ENCODE data around the gene DTYMK.

The DTYMK gene

DNA sequence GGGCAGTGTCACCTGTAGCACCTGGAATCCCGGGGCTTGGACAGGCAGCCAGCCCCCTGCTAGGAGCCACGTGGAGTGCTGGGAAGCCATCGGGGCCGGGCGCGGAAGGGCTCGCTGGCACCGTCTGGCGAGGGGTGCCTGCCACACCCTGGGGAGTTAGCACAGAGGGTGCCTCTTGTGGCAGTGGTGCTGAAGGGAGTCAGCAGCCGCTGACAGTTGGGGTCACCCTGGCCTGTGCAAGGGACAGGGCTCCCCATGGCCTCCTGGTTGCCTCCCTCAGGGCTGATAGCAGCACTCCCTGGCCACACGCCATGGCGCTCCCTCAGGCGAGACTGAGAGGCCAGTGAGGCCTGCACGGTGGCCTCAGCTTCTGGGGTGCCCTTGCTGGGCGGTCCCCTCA, 33.9 kb upstream of the DTYMK start:
- Histone ChIP-seq H2BK15ac (ENCODE audit: low read depth, poor library complexity, severe bottlenecking) (no peak overlapping the region), H3K4me2 (ENCODE audit: low read length, poor library complexity, severe bottlenecking) (no peak overlapping the region), H2BK12ac (ENCODE audit: low read length in 2 of 2) (no peak overlapping the region), H3K4me3 (ENCODE audit: insufficient read depth in 1 of 2, low read depth in 1 of 2, low read length in 2 of 2) (peak overlapping the region in 1 of 2 experiments; percentile 20), H4K8ac (ENCODE audit: low read length) (no peak overlapping the region), H2AFZ (ENCODE audit: low read depth, low read length) (no peak overlapping the region), H3K4me1 (ENCODE audit: control insufficient read depth, insufficient read depth, low read depth, low read length) (no peaks in the 10 kb centered on the region), H3K36me3 (ENCODE audit: control insufficient read depth in 1 of 2, insufficient read depth in 2 of 2, low read depth in 1 of 2, low read length in 2 of 2) (peaks cover 72 to 81% of the 10 kb centered on the region in 2 experiments), H3K18ac (ENCODE audit: low read depth in 1 of 2, low read length in 2 of 2) (no peak overlapping the region), H3K79me1 (replicated peaks; ENCODE audit: low read length, poor library complexity, severe bottlenecking) (peaks cover 34% of the 10 kb centered on the region), H4K91ac (ENCODE audit: low read length) (no peak overlapping the region), H3K9ac (ENCODE audit: low read length) (no peak overlapping the region), H3K27ac (ENCODE audit: low read length, poor library complexity, severe bottlenecking) (no peak overlapping the region), H2AK5ac (ENCODE audit: low read length, severe bottlenecking) (no peak overlapping the region), H2BK120ac (ENCODE audit: low read depth, low read length) (no peak overlapping the region), H3K9me3 (ENCODE audit: control insufficient read depth, low read length) (peaks cover 9% of the 10 kb centered on the region), H3K14ac (ENCODE audit: low read length in 2 of 2) (no peak overlapping the region), H3K4ac (ENCODE audit: low read depth in 1 of 2, low read length in 2 of 2) (no peak overlapping the region), H2BK5ac (ENCODE audit: low read depth, low read length, poor library complexity, severe bottlenecking) (no peak overlapping the region), H3K23ac (ENCODE audit: low read length in 2 of 2) (no peak overlapping the region), H3K27me3 (ENCODE audit: control insufficient read depth in 1 of 2, insufficient read depth in 1 of 2, low read length in 2 of 2) (no peaks in the 10 kb centered on the region)
- whole genome bisulfite sequencing = 94% methylated on average over 15 of the region's 15 CpGs
- DNase-seq = no peak

DNA sequence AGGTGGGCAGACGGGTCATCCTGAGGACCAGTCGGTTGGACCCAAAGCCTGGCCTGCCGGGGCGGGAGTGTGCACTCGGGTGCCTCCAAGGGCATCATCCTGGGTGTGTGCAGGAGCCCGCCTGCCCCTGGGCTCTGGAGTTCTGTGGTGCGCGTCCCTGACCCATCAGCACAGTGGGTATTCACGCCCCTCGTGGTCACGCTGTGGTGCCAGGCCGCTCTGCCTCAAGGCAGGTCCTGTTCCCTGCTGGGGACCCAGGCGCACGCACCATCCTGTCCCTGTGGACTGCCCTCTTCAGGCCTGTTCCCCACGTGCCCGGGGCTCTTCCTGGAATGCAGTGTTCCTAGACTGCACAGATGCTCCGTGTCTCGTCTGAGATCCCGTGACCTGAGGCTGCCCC, 33.5 kb upstream of the DTYMK start:
- no peak overlapping the region for H3K9ac ChIP-seq (ENCODE audit: low read length)
- no peak overlapping the region for H2AFZ ChIP-seq (ENCODE audit: low read depth, low read length)
- peaks cover 34% of the 10 kb centered on the region for H3K79me1 ChIP-seq (replicated peaks; ENCODE audit: low read length, poor library complexity, severe bottlenecking)
- no peak overlapping the region for H2BK120ac ChIP-seq (ENCODE audit: low read depth, low read length)
- no peak overlapping the region for H3K14ac ChIP-seq (ENCODE audit: low read length in 2 of 2)
- H3K23ac ChIP-seq (ENCODE audit: low read length in 2 of 2) = no peak overlapping the region
- H3K27ac ChIP-seq (ENCODE audit: low read length, poor library complexity, severe bottlenecking) = no peak overlapping the region
- no peak overlapping the region for H4K91ac ChIP-seq (ENCODE audit: low read length)
- no peak overlapping the region for H2BK5ac ChIP-seq (ENCODE audit: low read depth, low read length, poor library complexity, severe bottlenecking)
- H2BK12ac ChIP-seq (ENCODE audit: low read length in 2 of 2) = no peak overlapping the region
- no peak overlapping the region for H3K4me2 ChIP-seq (ENCODE audit: low read length, poor library complexity, severe bottlenecking)
- no peak overlapping the region for H2BK15ac ChIP-seq (ENCODE audit: low read depth, poor library complexity, severe bottlenecking)
- peaks cover 9% of the 10 kb centered on the region for H3K9me3 ChIP-seq (ENCODE audit: control insufficient read depth, low read length)
- H3K4ac ChIP-seq (ENCODE audit: low read depth in 1 of 2, low read length in 2 of 2) = no peak overlapping the region
- no peaks in the 10 kb centered on the region for H3K27me3 ChIP-seq (ENCODE audit: control insufficient read depth in 1 of 2, insufficient read depth in 1 of 2, low read length in 2 of 2)
- H3K18ac ChIP-seq (ENCODE audit: low read depth in 1 of 2, low read length in 2 of 2) = no peak overlapping the region
- DNase-seq = no peak
- no peaks in the 10 kb centered on the region for H3K4me1 ChIP-seq (ENCODE audit: control insufficient read depth, insufficient read depth, low read depth, low read length)
- peaks cover 67 to 80% of the 10 kb centered on the region in 2 experiments for H3K36me3 ChIP-seq (ENCODE audit: control insufficient read depth in 1 of 2, insufficient read depth in 2 of 2, low read depth in 1 of 2, low read length in 2 of 2)
- H4K8ac ChIP-seq (ENCODE audit: low read length) = no peak overlapping the region
- H2AK5ac ChIP-seq (ENCODE audit: low read length, severe bottlenecking) = no peak overlapping the region
- H3K4me3 ChIP-seq (ENCODE audit: insufficient read depth in 1 of 2, low read depth in 1 of 2, low read length in 2 of 2) = no peak overlapping the region
- WGBS = 98% methylated on average over 19 of the region's 19 CpGs

- WGBS = 98% methylated on average over 14 of the region's 16 CpGs
Measured at GRCh38 chr2:241719093-241719492, 32.5 kb upstream of the DTYMK start.

GRCh38 chr2:241708879-241709278, 22.3 kb upstream of the DTYMK start:
- H3K79me1 ChIP-seq (replicated peaks; ENCODE audit: low read length, poor library complexity, severe bottlenecking) = peaks cover 22% of the 10 kb centered on the region
- no peak for DNase-seq
- no peak overlapping the region for H2BK12ac ChIP-seq (ENCODE audit: low read length in 2 of 2)
- H4K91ac ChIP-seq (ENCODE audit: low read length) = no peak overlapping the region
- H4K8ac ChIP-seq (ENCODE audit: low read length) = no peak overlapping the region
- no peak overlapping the region for H2AFZ ChIP-seq (ENCODE audit: low read depth, low read length)
- H3K4ac ChIP-seq (ENCODE audit: low read depth in 1 of 2, low read length in 2 of 2) = no peak overlapping the region
- H2BK5ac ChIP-seq (ENCODE audit: low read depth, low read length, poor library complexity, severe bottlenecking) = no peak overlapping the region
- peaks cover 6% of the 10 kb centered on the region for H3K9me3 ChIP-seq (ENCODE audit: control insufficient read depth, low read length)
- no peak overlapping the region for H3K4me3 ChIP-seq (ENCODE audit: insufficient read depth in 1 of 2, low read depth in 1 of 2, low read length in 2 of 2)
- no peak overlapping the region for H3K27ac ChIP-seq (ENCODE audit: low read length, poor library complexity, severe bottlenecking)
- H3K4me1 ChIP-seq (ENCODE audit: control insufficient read depth, insufficient read depth, low read depth, low read length) = no peaks in the 10 kb centered on the region
- 90% methylated on average over 10 of the region's 10 CpGs for WGBS
- no peak overlapping the region for H2BK120ac ChIP-seq (ENCODE audit: low read depth, low read length)
- H3K14ac ChIP-seq (ENCODE audit: low read length in 2 of 2) = no peak overlapping the region
- peaks cover 76 to 80% of the 10 kb centered on the region in 2 experiments for H3K36me3 ChIP-seq (ENCODE audit: control insufficient read depth in 1 of 2, insufficient read depth in 2 of 2, low read depth in 1 of 2, low read length in 2 of 2)
- no peak overlapping the region for H2BK15ac ChIP-seq (ENCODE audit: low read depth, poor library complexity, severe bottlenecking)
- no peak overlapping the region for H3K9ac ChIP-seq (ENCODE audit: low read length)
- no peak overlapping the region for H2AK5ac ChIP-seq (ENCODE audit: low read length, severe bottlenecking)
- no peak overlapping the region for H3K18ac ChIP-seq (ENCODE audit: low read depth in 1 of 2, low read length in 2 of 2)
- H3K23ac ChIP-seq (ENCODE audit: low read length in 2 of 2) = no peak overlapping the region
- H3K4me2 ChIP-seq (ENCODE audit: low read length, poor library complexity, severe bottlenecking) = no peak overlapping the region
- H3K27me3 ChIP-seq (ENCODE audit: control insufficient read depth in 1 of 2, insufficient read depth in 1 of 2, low read length in 2 of 2) = no peaks in the 10 kb centered on the region

More at GRCh38 chr2:241719093-241719492, 32.5 kb upstream of the DTYMK start:
- Histone ChIP-seq H3K9me3 (ENCODE audit: control insufficient read depth, low read length) (peaks cover 11% of the 10 kb centered on the region), H3K36me3 (ENCODE audit: control insufficient read depth in 1 of 2, insufficient read depth in 2 of 2, low read depth in 1 of 2, low read length in 2 of 2) (peaks cover 62 to 80% of the 10 kb centered on the region in 2 experiments), H2BK5ac (ENCODE audit: low read depth, low read length, poor library complexity, severe bottlenecking) (no peak overlapping the region), H3K23ac (ENCODE audit: low read length in 2 of 2) (no peak overlapping the region), H2BK12ac (ENCODE audit: low read length in 2 of 2) (no peak overlapping the region), H3K4me1 (ENCODE audit: control insufficient read depth, insufficient read depth, low read depth, low read length) (no peaks in the 10 kb centered on the region), H3K9ac (ENCODE audit: low read length) (no peak overlapping the region), H2BK15ac (ENCODE audit: low read depth, poor library complexity, severe bottlenecking) (no peak overlapping the region), H3K27ac (ENCODE audit: low read length, poor library complexity, severe bottlenecking) (no peak overlapping the region), H3K27me3 (ENCODE audit: control insufficient read depth in 1 of 2, insufficient read depth in 1 of 2, low read length in 2 of 2) (no peaks in the 10 kb centered on the region), H3K79me1 (replicated peaks; ENCODE audit: low read length, poor library complexity, severe bottlenecking) (peaks cover 34% of the 10 kb centered on the region), H3K4me3 (ENCODE audit: insufficient read depth in 1 of 2, low read depth in 1 of 2, low read length in 2 of 2) (no peak overlapping the region), H3K14ac (ENCODE audit: low read length in 2 of 2) (no peak overlapping the region), H3K18ac (ENCODE audit: low read depth in 1 of 2, low read length in 2 of 2) (no peak overlapping the region), H2AK5ac (ENCODE audit: low read length, severe bottlenecking) (no peak overlapping the region), H3K4me2 (ENCODE audit: low read length, poor library complexity, severe bottlenecking) (no peak overlapping the region), H4K91ac (ENCODE audit: low read length) (no peak overlapping the region), H2BK120ac (ENCODE audit: low read depth, low read length) (no peak overlapping the region), H4K8ac (ENCODE audit: low read length) (no peak overlapping the region), H2AFZ (ENCODE audit: low read depth, low read length) (no peak overlapping the region), H3K4ac (ENCODE audit: low read depth in 1 of 2, low read length in 2 of 2) (no peak overlapping the region)
- DNase-seq = no peak

All from mesenchymal stem cell (in vitro differentiated cells and primary cell).